ENCODE data around the gene EFNA5. TPM values are rescaled to one million over a fixed set of nuclear protein-coding genes. Genes with fewer than 3 reads are reported as not detected.

Gene EFNA5
- total and polyA plus RNA-seq, 4 donors, result 4.2 to 11.8 (median 8.3) TPM

GRCh38 chr5:107393851-107394250 is 276.9 kb downstream of the EFNA5 start:
- Histone ChIP-seq H3K4me3 (ENCODE audit: low read length in 2 of 2) (no peak overlapping the region), H3K27ac (ENCODE audit: low read depth in 1 of 2, low read length in 2 of 2) (no peak overlapping the region), H3K27me3 (ENCODE audit: control insufficient read depth in 1 of 2, insufficient read depth in 2 of 2, low read length in 1 of 2) (no peaks in the 10 kb centered on the region), H3K4me1 (ENCODE audit: control insufficient read depth in 1 of 2, insufficient read depth in 2 of 2, low read length in 2 of 2) (peaks cover 0 to 4% of the 10 kb centered on the region in 2 donors), H3K36me3 (ENCODE audit: control insufficient read depth in 1 of 2, insufficient read depth in 2 of 2, low read length in 1 of 2) (no peaks in the 10 kb centered on the region), H3K9me3 (ENCODE audit: control insufficient read depth, low read length) (no peaks in the 10 kb centered on the region)
- WGBS, 2 donors, result 93 to 96% methylated on average over 2 of the region's 2 CpGs
- ATAC-seq (ENCODE audit: low FRiP score) (no peak), DNase-seq (no peak)
- intact Hi-C loops (cut with DNase I), result no loop called here

- H3K36me3 ChIP-seq (ENCODE audit: control insufficient read depth in 1 of 2, insufficient read depth in 2 of 2, low read length in 1 of 2), result no peaks in the 10 kb centered on the region
- peaks cover 0 to 5% of the 10 kb centered on the region in 2 donors for H3K4me1 ChIP-seq (ENCODE audit: control insufficient read depth in 1 of 2, insufficient read depth in 2 of 2, low read length in 2 of 2)
- H3K4me3 ChIP-seq (ENCODE audit: low read length in 2 of 2), result no peak overlapping the region
- 97 to 98% methylated on average over 5 of the region's 5 CpGs for WGBS, 2 donors
- no peak for ATAC-seq (ENCODE audit: low FRiP score)
- no peak overlapping the region for H3K27ac ChIP-seq (ENCODE audit: low read depth in 1 of 2, low read length in 2 of 2)
- H3K27me3 ChIP-seq (ENCODE audit: control insufficient read depth in 1 of 2, insufficient read depth in 2 of 2, low read length in 1 of 2), result no peaks in the 10 kb centered on the region
- intact Hi-C loops (cut with DNase I), result no loop called here
- DNase-seq, result no peak
- H3K9me3 ChIP-seq (ENCODE audit: control insufficient read depth, low read length), result no peaks in the 10 kb centered on the region
Measured at GRCh38 chr5:107391787-107392186, 278.9 kb downstream of the EFNA5 start.

DNA sequence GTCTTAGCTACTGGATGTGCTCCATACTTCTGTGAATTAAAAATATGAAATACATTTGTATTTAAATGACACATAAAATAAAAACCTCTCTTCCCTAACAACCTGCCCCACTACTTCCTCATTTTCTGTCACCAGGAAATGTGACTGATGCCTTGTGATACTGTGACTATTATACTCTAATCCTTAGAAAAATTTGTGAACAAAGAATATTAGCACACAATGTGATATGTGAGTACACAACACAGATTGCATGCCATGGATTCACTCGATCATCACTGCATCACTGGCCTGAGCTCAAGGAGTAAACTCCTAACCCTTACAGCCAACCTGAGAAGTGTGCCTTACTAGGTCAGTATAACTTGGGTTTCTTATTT is 281.0 kb downstream of the EFNA5 start:
- H3K27ac ChIP-seq (ENCODE audit: low read depth in 1 of 2, low read length in 2 of 2), result no peak overlapping the region
- H3K9me3 ChIP-seq (ENCODE audit: control insufficient read depth, low read length), result no peaks in the 10 kb centered on the region
- no peaks in the 10 kb centered on the region for H3K36me3 ChIP-seq (ENCODE audit: control insufficient read depth in 1 of 2, insufficient read depth in 2 of 2, low read length in 1 of 2)
- 89 to 95% methylated on average over 1 of the region's 1 CpG for WGBS, 2 donors
- ATAC-seq (ENCODE audit: low FRiP score), result no peak
- no peak overlapping the region for H3K4me3 ChIP-seq (ENCODE audit: low read length in 2 of 2)
- intact Hi-C loops (cut with DNase I), result no loop called here
- H3K27me3 ChIP-seq (ENCODE audit: control insufficient read depth in 1 of 2, insufficient read depth in 2 of 2, low read length in 1 of 2), result no peaks in the 10 kb centered on the region
- peaks cover 0 to 5% of the 10 kb centered on the region in 2 donors for H3K4me1 ChIP-seq (ENCODE audit: control insufficient read depth in 1 of 2, insufficient read depth in 2 of 2, low read length in 2 of 2)
- no peak for DNase-seq

- Histone ChIP-seq H3K27ac (ENCODE audit: low read depth in 1 of 2, low read length in 2 of 2) (no peak overlapping the region), H3K4me3 (ENCODE audit: low read length in 2 of 2) (no peak overlapping the region), H3K27me3 (ENCODE audit: control insufficient read depth in 1 of 2, insufficient read depth in 2 of 2, low read length in 1 of 2) (no peaks in the 10 kb centered on the region), H3K9me3 (ENCODE audit: control insufficient read depth, low read length) (no peaks in the 10 kb centered on the region), H3K36me3 (ENCODE audit: control insufficient read depth in 1 of 2, insufficient read depth in 2 of 2, low read length in 1 of 2) (no peaks in the 10 kb centered on the region), H3K4me1 (ENCODE audit: control insufficient read depth in 1 of 2, insufficient read depth in 2 of 2, low read length in 2 of 2) (peaks cover 0 to 5% of the 10 kb centered on the region in 2 donors)
- no peak for DNase-seq
- intact Hi-C loops (cut with DNase I), result no loop called here
- ATAC-seq (ENCODE audit: low FRiP score), result no peak
- WGBS, 2 donors, result 67 to 70% methylated on average over 5 of the region's 5 CpGs
Measured at GRCh38 chr5:107389130-107389774, 281.5 kb downstream of the EFNA5 start.

- no peak for DNase-seq
- Histone ChIP-seq H3K27me3 (ENCODE audit: control insufficient read depth in 1 of 2, insufficient read depth in 2 of 2, low read length in 1 of 2) (no peaks in the 10 kb centered on the region), H3K4me3 (ENCODE audit: low read length in 2 of 2) (no peak overlapping the region), H3K4me1 (ENCODE audit: control insufficient read depth in 1 of 2, insufficient read depth in 2 of 2, low read length in 2 of 2) (peaks cover 0 to 5% of the 10 kb centered on the region in 2 donors), H3K27ac (ENCODE audit: low read depth in 1 of 2, low read length in 2 of 2) (no peak overlapping the region), H3K36me3 (ENCODE audit: control insufficient read depth in 1 of 2, insufficient read depth in 2 of 2, low read length in 1 of 2) (no peaks in the 10 kb centered on the region), H3K9me3 (ENCODE audit: control insufficient read depth, low read length) (no peaks in the 10 kb centered on the region)
- WGBS, 2 donors, result 59 to 68% methylated on average over 8 of the region's 8 CpGs
- intact Hi-C loops (cut with DNase I), result no loop called here
- no peak for ATAC-seq (ENCODE audit: low FRiP score)
Measured at GRCh38 chr5:107388141-107388861, 282.4 kb downstream of the EFNA5 start.

DNA sequence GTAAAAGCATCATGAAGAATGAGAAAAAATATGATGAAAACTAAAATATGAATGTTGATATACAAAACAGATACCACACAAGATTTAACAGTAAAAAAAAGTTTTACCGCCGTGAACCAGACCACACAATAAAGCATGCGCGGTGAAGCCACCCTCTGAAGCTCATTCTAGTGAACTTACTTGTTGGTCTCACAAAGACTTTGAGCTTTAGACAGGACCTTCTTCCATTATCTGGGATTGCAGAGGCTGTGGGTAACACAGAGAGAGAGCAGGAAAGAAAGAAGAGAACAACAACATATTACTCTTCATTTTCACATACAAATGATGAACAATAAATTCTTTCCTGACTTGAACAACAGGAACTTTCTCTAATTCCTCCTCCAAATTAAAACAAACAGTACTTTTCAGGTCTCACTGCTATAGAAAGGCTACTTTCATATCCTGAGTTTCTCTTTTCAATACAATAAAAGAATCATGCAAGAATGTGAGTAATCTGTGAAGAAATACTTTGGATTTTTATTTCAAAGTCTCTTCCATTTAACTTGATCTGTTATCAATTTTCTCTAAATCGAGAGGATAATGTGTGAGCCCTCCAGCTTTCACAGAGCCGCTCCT is 283.1 kb downstream of the EFNA5 start:
- DNase-seq (no peak), ATAC-seq (ENCODE audit: low FRiP score) (no peak)
- H3K27ac ChIP-seq (ENCODE audit: low read depth in 1 of 2, low read length in 2 of 2), result no peak overlapping the region
- no peaks in the 10 kb centered on the region for H3K36me3 ChIP-seq (ENCODE audit: control insufficient read depth in 1 of 2, insufficient read depth in 2 of 2, low read length in 1 of 2)
- no peaks in the 10 kb centered on the region for H3K9me3 ChIP-seq (ENCODE audit: control insufficient read depth, low read length)
- WGBS, 2 donors, result 85 to 87% methylated on average over 6 of the region's 6 CpGs
- no peaks in the 10 kb centered on the region for H3K27me3 ChIP-seq (ENCODE audit: control insufficient read depth in 1 of 2, insufficient read depth in 2 of 2, low read length in 1 of 2)
- peaks cover 0 to 5% of the 10 kb centered on the region in 2 donors for H3K4me1 ChIP-seq (ENCODE audit: control insufficient read depth in 1 of 2, insufficient read depth in 2 of 2, low read length in 2 of 2)
- no peak overlapping the region for H3K4me3 ChIP-seq (ENCODE audit: low read length in 2 of 2)
- intact Hi-C loops (cut with DNase I), result no loop called here

GRCh38 chr5:107385708-107386107 is 285.0 kb downstream of the EFNA5 start:
- Histone ChIP-seq H3K4me1 (ENCODE audit: control insufficient read depth in 1 of 2, insufficient read depth in 2 of 2, low read length in 2 of 2) (peaks cover 0 to 5% of the 10 kb centered on the region in 2 donors), H3K4me3 (ENCODE audit: low read length in 2 of 2) (no peak overlapping the region), H3K36me3 (ENCODE audit: control insufficient read depth in 1 of 2, insufficient read depth in 2 of 2, low read length in 1 of 2) (no peaks in the 10 kb centered on the region), H3K9me3 (ENCODE audit: control insufficient read depth, low read length) (no peaks in the 10 kb centered on the region), H3K27ac (ENCODE audit: low read depth in 1 of 2, low read length in 2 of 2) (no peak overlapping the region), H3K27me3 (ENCODE audit: control insufficient read depth in 1 of 2, insufficient read depth in 2 of 2, low read length in 1 of 2) (no peaks in the 10 kb centered on the region)
- DNase-seq (no peak), ATAC-seq (ENCODE audit: low FRiP score) (no peak)
- 85 to 88% methylated on average over 2 of the region's 2 CpGs for WGBS, 2 donors
- intact Hi-C loops (cut with DNase I), result no loop called here

GRCh38 chr5:107384256-107384655 is 286.5 kb downstream of the EFNA5 start:
- H3K27me3 ChIP-seq (ENCODE audit: control insufficient read depth in 1 of 2, insufficient read depth in 2 of 2, low read length in 1 of 2), result no peaks in the 10 kb centered on the region
- ATAC-seq (ENCODE audit: low FRiP score), result no peak
- no peaks in the 10 kb centered on the region for H3K36me3 ChIP-seq (ENCODE audit: control insufficient read depth in 1 of 2, insufficient read depth in 2 of 2, low read length in 1 of 2)
- H3K9me3 ChIP-seq (ENCODE audit: control insufficient read depth, low read length), result no peaks in the 10 kb centered on the region
- no peak overlapping the region for H3K27ac ChIP-seq (ENCODE audit: low read depth in 1 of 2, low read length in 2 of 2)
- H3K4me1 ChIP-seq (ENCODE audit: control insufficient read depth in 1 of 2, insufficient read depth in 2 of 2, low read length in 2 of 2), result peaks cover 0 to 5% of the 10 kb centered on the region in 2 donors
- WGBS, 2 donors, result 97% methylated on average over 4 of the region's 4 CpGs
- DNase-seq, result no peak
- intact Hi-C loops (cut with DNase I), result no loop called here
- no peak overlapping the region for H3K4me3 ChIP-seq (ENCODE audit: low read length in 2 of 2)

DNA sequence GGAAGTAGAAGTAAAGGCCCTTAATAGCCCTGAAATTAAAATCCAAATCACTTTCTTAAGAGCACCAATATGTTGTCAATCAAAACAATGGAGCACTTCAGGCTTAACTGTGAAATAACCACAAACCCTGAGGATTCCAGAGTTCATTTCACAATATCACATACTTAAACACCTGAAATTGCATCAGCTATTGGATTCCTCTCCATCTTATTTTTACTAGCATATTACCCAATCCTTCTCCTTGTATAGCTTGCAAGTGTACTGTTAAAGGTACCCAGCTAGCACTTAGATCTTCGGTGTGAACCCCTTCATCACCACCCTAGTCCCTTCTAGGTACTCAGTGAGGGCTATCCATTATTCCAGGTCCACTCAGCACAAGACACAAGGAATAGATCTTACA is 287.3 kb downstream of the EFNA5 start:
- no peak for ATAC-seq (ENCODE audit: low FRiP score)
- Histone ChIP-seq H3K36me3 (ENCODE audit: control insufficient read depth in 1 of 2, insufficient read depth in 2 of 2, low read length in 1 of 2) (no peaks in the 10 kb centered on the region), H3K4me3 (ENCODE audit: low read length in 2 of 2) (no peak overlapping the region), H3K27ac (ENCODE audit: low read depth in 1 of 2, low read length in 2 of 2) (no peak overlapping the region), H3K4me1 (ENCODE audit: control insufficient read depth in 1 of 2, insufficient read depth in 2 of 2, low read length in 2 of 2) (no peaks in the 10 kb centered on the region), H3K9me3 (ENCODE audit: control insufficient read depth, low read length) (no peaks in the 10 kb centered on the region), H3K27me3 (ENCODE audit: control insufficient read depth in 1 of 2, insufficient read depth in 2 of 2, low read length in 1 of 2) (no peaks in the 10 kb centered on the region)
- WGBS, 2 donors, result 96 to 100% methylated on average over 1 of the region's 1 CpG
- intact Hi-C loops (cut with DNase I), result no loop called here
- no peak for DNase-seq

All from aorta (tissue), 5 donors.